SK-N-SH treated with all-trans-retinoic acid at 6 μM for 48 hours (cell line): ENCODE results near the gene MYO5C.

Experiments
- ATAC-seq: fragments of 200-7000 bp; cut with Tn5 transposase; 3 replicates; pipeline ENCODE4 v1.9.1; 2020; ENCODE audit warnings: mild to moderate bottlenecking, moderate library complexity
- ARNTL ChIP-seq: fragments of 450-650 bp; formaldehyde crosslinking; IDR thresholded peaks from 2 replicates; pipeline ENCODE4 v1.5.0; 2020; ENCODE audit warnings: low read depth, mild to moderate bottlenecking, moderate library complexity, borderline replicate concordance
- BACH2 ChIP-seq: fragments of 250-450 bp; sonication (Bioruptor Pico); IDR thresholded peaks from 2 replicates; pipeline ENCODE4 v1.9.0; 2021; ENCODE audit warnings: mild to moderate bottlenecking, borderline replicate concordance
- CSDC2 ChIP-seq: fragments of 250-450 bp; sonication (Bioruptor Pico); IDR thresholded peaks from 2 replicates; pipeline ENCODE4 v1.5.0; 2020; ENCODE audit warnings: mild to moderate bottlenecking, moderate library complexity
- GLIS3 ChIP-seq: fragments of 250-450 bp; sonication (Bioruptor Pico); IDR thresholded peaks from 2 replicates; pipeline ENCODE4 v1.5.0; 2020; ENCODE audit warnings: mild to moderate bottlenecking, moderate library complexity
- ISL1 ChIP-seq: fragments of 250-450 bp; sonication (Bioruptor Pico); IDR thresholded peaks from 2 replicates; pipeline ENCODE4 v2.1.2; 2022; ENCODE audit warnings: mild to moderate bottlenecking, moderate library complexity
- OSR1 ChIP-seq: fragments of 250-450 bp; sonication (Bioruptor Pico); IDR thresholded peaks from 2 replicates; pipeline ENCODE4 v1.8.0; 2022; ENCODE audit warnings: moderate library complexity, mild to moderate bottlenecking, inconsistent platforms
- RARB ChIP-seq: fragments of 250-450 bp; sonication (Bioruptor Pico); IDR thresholded peaks from 2 replicates; pipeline ENCODE4 v1.8.0; 2021; ENCODE audit warnings: mild to moderate bottlenecking, moderate library complexity
- SNAI2 ChIP-seq: fragments of 250-450 bp; sonication (Bioruptor Pico); IDR thresholded peaks from 2 replicates; pipeline ENCODE4 v1.5.0; 2020; ENCODE audit warnings: mild to moderate bottlenecking, moderate library complexity
- TOX ChIP-seq: fragments of 250-450 bp; sonication (Bioruptor Pico); IDR thresholded peaks from 2 replicates; pipeline ENCODE4 v1.8.0; 2021; ENCODE audit warnings: mild to moderate bottlenecking, moderate library complexity, borderline replicate concordance
- ZC3H10 ChIP-seq: fragments of 250-450 bp; sonication (Bioruptor Pico); IDR thresholded peaks from 2 replicates; pipeline ENCODE4 v1.5.1; 2021; ENCODE audit warnings: mild to moderate bottlenecking, moderate library complexity
- ZFP3 ChIP-seq: fragments of 250-450 bp; sonication (Bioruptor Pico); IDR thresholded peaks from 2 replicates; pipeline ENCODE4 v1.5.0; 2020; ENCODE audit warnings: mild to moderate bottlenecking, moderate library complexity
- ZFP30 ChIP-seq: fragments of 450-650 bp; formaldehyde crosslinking; IDR thresholded peaks from 2 replicates; pipeline ENCODE4 v1.5.0; 2022; ENCODE audit warnings: mild to moderate bottlenecking, moderate library complexity
- ZNF70 ChIP-seq: fragments of 450-650 bp; formaldehyde crosslinking; IDR thresholded peaks from 2 replicates; pipeline ENCODE4 v1.5.0; 2020; ENCODE audit warnings: mild to moderate bottlenecking, moderate library complexity
- ZNF8 ChIP-seq: fragments of 450-650 bp; formaldehyde crosslinking; IDR thresholded peaks from 2 replicates; pipeline ENCODE4 v1.5.0; 2020; ENCODE audit warnings: mild to moderate bottlenecking, moderate library complexity
- TF ChIP-seq, protein P1 (sequence below): fragments of 250-450 bp; sonication (Bioruptor Pico); IDR thresholded peaks from 2 replicates; pipeline ENCODE4 v1.8.0; 2021; ENCODE audit warnings: low read depth, mild to moderate bottlenecking, moderate library complexity, borderline replicate concordance
- TF ChIP-seq, protein P2 (sequence below): fragments of 250-450 bp; sonication (Bioruptor Pico); IDR thresholded peaks from 2 replicates; pipeline ENCODE4 v1.8.0; 2020; ENCODE audit warnings: mild to moderate bottlenecking, moderate library complexity, borderline replicate concordance
- TF ChIP-seq, protein P3 (sequence below): fragments of 250-450 bp; sonication (Bioruptor Pico); IDR thresholded peaks from 2 replicates; pipeline ENCODE4 v1.5.0; 2020; ENCODE audit warnings: mild to moderate bottlenecking, moderate library complexity
- TF ChIP-seq, protein P4 (sequence below): fragments of 250-450 bp; sonication (Bioruptor Pico); IDR thresholded peaks from 2 replicates; pipeline ENCODE4 v1.5.1; 2021; ENCODE audit warnings: mild to moderate bottlenecking, moderate library complexity
- TF ChIP-seq, protein P5 (sequence below): fragments of 250-450 bp; sonication (Bioruptor Pico); IDR thresholded peaks from 2 replicates; pipeline ENCODE4 v1.5.1; 2020; ENCODE audit warnings: low read depth, mild to moderate bottlenecking, moderate library complexity

The MYO5C gene

DNA sequence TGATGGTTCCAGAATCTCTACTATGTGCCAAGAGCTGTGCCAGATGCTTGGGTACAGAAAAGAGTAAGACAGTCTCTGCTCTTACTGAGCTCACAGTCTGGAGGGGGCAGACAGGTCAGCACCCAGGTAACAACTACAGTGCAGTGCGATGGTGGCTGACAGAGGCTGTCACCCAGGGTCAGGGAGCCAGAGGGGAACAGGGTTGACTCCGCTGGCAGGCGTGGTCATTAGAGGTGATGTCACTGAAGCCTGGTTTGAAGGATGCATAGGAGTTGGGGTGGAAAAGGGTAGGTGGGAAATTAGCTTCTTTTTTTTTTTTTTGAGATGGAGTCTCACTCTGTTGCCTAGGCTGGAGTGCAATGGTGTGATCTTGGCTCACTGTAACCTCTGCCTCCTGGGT lies 136.0 kb downstream of the MYO5C start:
- TF ChIP-seq, protein P1, sequence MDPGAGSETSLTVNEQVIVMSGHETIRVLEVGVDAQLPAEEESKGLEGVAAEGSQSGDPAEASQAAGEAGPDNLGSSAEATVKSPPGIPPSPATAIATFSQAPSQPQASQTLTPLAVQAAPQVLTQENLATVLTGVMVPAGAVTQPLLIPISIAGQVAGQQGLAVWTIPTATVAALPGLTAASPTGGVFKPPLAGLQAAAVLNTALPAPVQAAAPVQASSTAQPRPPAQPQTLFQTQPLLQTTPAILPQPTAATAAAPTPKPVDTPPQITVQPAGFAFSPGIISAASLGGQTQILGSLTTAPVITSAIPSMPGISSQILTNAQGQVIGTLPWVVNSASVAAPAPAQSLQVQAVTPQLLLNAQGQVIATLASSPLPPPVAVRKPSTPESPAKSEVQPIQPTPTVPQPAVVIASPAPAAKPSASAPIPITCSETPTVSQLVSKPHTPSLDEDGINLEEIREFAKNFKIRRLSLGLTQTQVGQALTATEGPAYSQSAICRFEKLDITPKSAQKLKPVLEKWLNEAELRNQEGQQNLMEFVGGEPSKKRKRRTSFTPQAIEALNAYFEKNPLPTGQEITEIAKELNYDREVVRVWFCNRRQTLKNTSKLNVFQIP (CRISPR knock-in tag) = no peak
- TF ChIP-seq SNAI2 (CRISPR knock-in tag) (no peak), ARNTL (no peak), ZFP3 (CRISPR knock-in tag) (0 out of 2 replicates have a peak, but pooled peaks have one; percentile 18), CSDC2 (CRISPR knock-in tag) (no peak)
- TF ChIP-seq, all 23 proteins: peak for 1
- ATAC-seq = no peak

DNA sequence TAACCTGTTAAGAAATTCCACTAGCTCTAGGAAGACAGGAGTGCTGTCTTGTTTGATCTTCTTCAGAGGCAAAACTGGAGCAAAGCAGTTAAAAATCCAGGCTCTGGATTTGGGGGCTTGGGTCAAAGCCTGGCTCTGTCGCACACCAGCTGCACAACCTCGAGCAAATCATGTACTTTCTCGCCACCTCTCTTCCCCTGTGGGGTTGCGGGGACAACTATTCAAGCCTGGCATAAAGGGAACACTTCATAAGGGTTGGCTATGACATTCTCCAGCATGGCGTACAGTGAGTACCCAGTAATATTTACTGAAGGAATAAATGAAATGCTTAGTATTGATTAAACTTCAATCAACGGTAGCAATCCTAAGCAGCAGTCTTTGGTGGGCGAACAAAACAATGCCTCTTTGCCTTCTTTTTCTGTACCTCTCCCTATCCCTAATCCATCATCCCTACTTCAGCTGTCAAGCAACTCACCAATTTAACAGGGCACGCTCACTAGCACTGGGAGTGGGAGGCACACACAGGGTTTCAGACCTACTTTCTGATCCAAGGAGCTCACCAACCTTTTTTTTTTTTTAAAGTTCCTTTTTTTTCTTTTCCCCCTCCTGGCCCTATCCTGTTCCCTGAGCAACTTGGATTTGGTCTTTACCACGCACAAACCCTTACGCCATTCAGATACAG lies 137.4 kb downstream of the MYO5C start:
- ATAC-seq = no peak
- no peak for TF ChIP-seq ZNF8 (CRISPR knock-in tag)
- TF ChIP-seq ZFP3 (CRISPR knock-in tag) = no peak
- TF ChIP-seq GLIS3 = no peak
- TF ChIP-seq, protein P1 (CRISPR knock-in tag) = no peak
- TF ChIP-seq, protein P2, sequence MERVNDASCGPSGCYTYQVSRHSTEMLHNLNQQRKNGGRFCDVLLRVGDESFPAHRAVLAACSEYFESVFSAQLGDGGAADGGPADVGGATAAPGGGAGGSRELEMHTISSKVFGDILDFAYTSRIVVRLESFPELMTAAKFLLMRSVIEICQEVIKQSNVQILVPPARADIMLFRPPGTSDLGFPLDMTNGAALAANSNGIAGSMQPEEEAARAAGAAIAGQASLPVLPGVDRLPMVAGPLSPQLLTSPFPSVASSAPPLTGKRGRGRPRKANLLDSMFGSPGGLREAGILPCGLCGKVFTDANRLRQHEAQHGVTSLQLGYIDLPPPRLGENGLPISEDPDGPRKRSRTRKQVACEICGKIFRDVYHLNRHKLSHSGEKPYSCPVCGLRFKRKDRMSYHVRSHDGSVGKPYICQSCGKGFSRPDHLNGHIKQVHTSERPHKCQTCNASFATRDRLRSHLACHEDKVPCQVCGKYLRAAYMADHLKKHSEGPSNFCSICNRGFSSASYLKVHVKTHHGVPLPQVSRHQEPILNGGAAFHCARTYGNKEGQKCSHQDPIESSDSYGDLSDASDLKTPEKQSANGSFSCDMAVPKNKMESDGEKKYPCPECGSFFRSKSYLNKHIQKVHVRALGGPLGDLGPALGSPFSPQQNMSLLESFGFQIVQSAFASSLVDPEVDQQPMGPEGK (CRISPR knock-in tag) = no peak
- TF ChIP-seq OSR1 = no peak
- TF ChIP-seq, protein P3, sequence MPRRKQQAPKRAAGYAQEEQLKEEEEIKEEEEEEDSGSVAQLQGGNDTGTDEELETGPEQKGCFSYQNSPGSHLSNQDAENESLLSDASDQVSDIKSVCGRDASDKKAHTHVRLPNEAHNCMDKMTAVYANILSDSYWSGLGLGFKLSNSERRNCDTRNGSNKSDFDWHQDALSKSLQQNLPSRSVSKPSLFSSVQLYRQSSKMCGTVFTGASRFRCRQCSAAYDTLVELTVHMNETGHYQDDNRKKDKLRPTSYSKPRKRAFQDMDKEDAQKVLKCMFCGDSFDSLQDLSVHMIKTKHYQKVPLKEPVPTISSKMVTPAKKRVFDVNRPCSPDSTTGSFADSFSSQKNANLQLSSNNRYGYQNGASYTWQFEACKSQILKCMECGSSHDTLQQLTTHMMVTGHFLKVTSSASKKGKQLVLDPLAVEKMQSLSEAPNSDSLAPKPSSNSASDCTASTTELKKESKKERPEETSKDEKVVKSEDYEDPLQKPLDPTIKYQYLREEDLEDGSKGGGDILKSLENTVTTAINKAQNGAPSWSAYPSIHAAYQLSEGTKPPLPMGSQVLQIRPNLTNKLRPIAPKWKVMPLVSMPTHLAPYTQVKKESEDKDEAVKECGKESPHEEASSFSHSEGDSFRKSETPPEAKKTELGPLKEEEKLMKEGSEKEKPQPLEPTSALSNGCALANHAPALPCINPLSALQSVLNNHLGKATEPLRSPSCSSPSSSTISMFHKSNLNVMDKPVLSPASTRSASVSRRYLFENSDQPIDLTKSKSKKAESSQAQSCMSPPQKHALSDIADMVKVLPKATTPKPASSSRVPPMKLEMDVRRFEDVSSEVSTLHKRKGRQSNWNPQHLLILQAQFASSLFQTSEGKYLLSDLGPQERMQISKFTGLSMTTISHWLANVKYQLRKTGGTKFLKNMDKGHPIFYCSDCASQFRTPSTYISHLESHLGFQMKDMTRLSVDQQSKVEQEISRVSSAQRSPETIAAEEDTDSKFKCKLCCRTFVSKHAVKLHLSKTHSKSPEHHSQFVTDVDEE = no peak
- TF ChIP-seq CSDC2 (CRISPR knock-in tag) = no peak
- TF ChIP-seq, protein P4, sequence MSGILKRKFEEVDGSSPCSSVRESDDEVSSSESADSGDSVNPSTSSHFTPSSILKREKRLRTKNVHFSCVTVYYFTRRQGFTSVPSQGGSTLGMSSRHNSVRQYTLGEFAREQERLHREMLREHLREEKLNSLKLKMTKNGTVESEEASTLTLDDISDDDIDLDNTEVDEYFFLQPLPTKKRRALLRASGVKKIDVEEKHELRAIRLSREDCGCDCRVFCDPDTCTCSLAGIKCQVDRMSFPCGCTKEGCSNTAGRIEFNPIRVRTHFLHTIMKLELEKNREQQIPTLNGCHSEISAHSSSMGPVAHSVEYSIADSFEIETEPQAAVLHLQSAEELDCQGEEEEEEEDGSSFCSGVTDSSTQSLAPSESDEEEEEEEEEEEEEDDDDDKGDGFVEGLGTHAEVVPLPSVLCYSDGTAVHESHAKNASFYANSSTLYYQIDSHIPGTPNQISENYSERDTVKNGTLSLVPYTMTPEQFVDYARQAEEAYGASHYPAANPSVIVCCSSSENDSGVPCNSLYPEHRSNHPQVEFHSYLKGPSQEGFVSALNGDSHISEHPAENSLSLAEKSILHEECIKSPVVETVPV (CRISPR knock-in tag) = no peak
- no peak for TF ChIP-seq RARB (CRISPR knock-in tag)
- TF ChIP-seq ISL1 = no peak
- TF ChIP-seq BACH2 = no peak
- TF ChIP-seq ZC3H10 (CRISPR knock-in tag) = no peak
- no peak for TF ChIP-seq ARNTL
- no peak for TF ChIP-seq SNAI2 (CRISPR knock-in tag)

DNA sequence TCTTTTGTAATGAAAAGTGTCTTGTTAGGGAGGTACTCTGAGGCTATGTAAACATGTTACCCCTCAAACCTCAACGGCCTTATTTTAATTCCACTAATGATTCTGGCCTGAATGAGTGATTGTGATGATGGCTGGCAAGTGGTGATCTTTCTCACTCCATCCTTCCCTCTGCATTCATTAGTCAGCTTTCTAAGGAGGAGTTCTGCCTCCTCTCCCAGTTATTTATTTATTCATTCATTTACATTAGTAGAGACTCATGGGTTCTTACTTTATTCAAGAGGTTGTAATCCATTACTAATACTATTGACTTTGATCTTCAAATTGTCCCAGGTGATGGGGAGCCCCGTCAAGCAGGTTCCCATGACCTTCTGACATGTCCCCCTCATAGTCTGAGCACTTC lies 139.7 kb downstream of the MYO5C start:
- TF ChIP-seq, protein P5, sequence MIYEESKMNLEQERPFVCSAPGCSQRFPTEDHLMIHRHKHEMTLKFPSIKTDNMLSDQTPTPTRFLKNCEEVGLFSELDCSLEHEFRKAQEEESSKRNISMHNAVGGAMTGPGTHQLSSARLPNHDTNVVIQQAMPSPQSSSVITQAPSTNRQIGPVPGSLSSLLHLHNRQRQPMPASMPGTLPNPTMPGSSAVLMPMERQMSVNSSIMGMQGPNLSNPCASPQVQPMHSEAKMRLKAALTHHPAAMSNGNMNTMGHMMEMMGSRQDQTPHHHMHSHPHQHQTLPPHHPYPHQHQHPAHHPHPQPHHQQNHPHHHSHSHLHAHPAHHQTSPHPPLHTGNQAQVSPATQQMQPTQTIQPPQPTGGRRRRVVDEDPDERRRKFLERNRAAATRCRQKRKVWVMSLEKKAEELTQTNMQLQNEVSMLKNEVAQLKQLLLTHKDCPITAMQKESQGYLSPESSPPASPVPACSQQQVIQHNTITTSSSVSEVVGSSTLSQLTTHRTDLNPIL (CRISPR knock-in tag) = no peak
- TF ChIP-seq ARNTL = no peak
- TF ChIP-seq ZNF70 (CRISPR knock-in tag) = no peak
- no peak for TF ChIP-seq TOX (CRISPR knock-in tag)
- TF ChIP-seq ZFP3 (CRISPR knock-in tag) = no peak
- no peak for TF ChIP-seq BACH2
- TF ChIP-seq, protein P4 (CRISPR knock-in tag) = no peak
- no peak for TF ChIP-seq ZFP30 (CRISPR knock-in tag)
- no peak for ATAC-seq
